SJSA1 (cell line): ENCODE data around the gene KRIT1. TPM values are rescaled to one million over a fixed set of nuclear protein-coding genes. Genes with fewer than 3 reads are reported as not detected.

Experiments used
- DNase-seq, 2 experiments: peaks; one replicate each; pipeline ENCODE4 v3.0.0-alpha.2; 2015 to 2020; ENCODE audit warnings: low spot score in 2 of 2, low read depth in 1 of 2
- H3K27ac ChIP-seq: fragments of 250-450 bp; sonication (Bioruptor Pico); 2 replicates; pipeline ENCODE4 v1.5.1; 2020; ENCODE audit warnings: mild to moderate bottlenecking, moderate library complexity
- H3K27me3 ChIP-seq: fragments of 250-450 bp; sonication (Bioruptor Pico); replicated peaks from 2 replicates; pipeline ENCODE4 v1.5.1; 2020; ENCODE audit warnings: mild to moderate bottlenecking, moderate library complexity
- H3K36me3 ChIP-seq: fragments of 250-450 bp; sonication (Bioruptor Pico); 2 replicates; pipeline ENCODE4 v1.5.1; 2020; ENCODE audit warnings: mild to moderate bottlenecking
- H3K4me1 ChIP-seq: fragments of 250-450 bp; sonication (Bioruptor Pico); replicated peaks from 2 replicates; pipeline ENCODE4 v1.6.1; 2021; ENCODE audit warnings: mild to moderate bottlenecking
- H3K4me3 ChIP-seq: fragments of 250-450 bp; sonication (Bioruptor Pico); 2 replicates; pipeline ENCODE4 v1.5.1; 2020; ENCODE audit warnings: mild to moderate bottlenecking
- H3K9me3 ChIP-seq: fragments of 250-450 bp; sonication (Bioruptor Pico); replicated peaks from 2 replicates; pipeline ENCODE4 v1.5.1; 2020; ENCODE audit warnings: mild to moderate bottlenecking
- total RNA-seq: library from RNA; depleted of rRNA; stranded (reverse); fragments of >200 nt; shearing (Covaris generic); gene quantifications from 2 replicates; pipeline ENCODE4 v1.2.3, GENCODE V29; 2014; rRNA removed

KRIT1 gene
- total RNA-seq, 1 experiment from 2014 or later = 42.0 TPM

DNA sequence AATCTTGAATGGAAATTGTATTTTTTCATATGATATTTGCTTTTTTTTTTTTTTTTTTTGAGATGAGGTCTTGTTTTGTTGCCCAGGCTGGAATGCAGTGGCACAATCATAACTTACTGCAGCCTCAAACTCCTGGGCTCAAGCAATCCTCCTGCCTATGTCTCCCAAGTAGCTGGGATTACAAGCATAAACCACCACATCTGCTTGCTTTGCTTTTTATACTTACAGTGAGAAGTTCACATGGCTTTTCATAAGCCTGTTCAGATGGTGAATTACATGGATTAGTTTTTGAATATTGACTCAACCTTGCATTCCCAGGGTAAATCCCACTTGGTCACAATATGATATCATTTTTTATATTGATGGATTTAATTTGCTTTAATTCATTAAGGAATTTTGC is 88.7 kb downstream of the KRIT1 start:
- DNase-seq = no peak
- Histone ChIP-seq H3K4me3 (no peak overlapping the region), H3K27ac (no peak overlapping the region), H3K4me1 (peaks cover 11% of the 10 kb centered on the region), H3K27me3 (no peaks in the 10 kb centered on the region), H3K9me3 (no peaks in the 10 kb centered on the region), H3K36me3 (no peaks in the 10 kb centered on the region)

- H3K4me1 ChIP-seq = peaks cover 11% of the 10 kb centered on the region
- H3K4me3 ChIP-seq = no peak overlapping the region
- no peak for DNase-seq
- no peaks in the 10 kb centered on the region for H3K27me3 ChIP-seq
- H3K9me3 ChIP-seq = no peaks in the 10 kb centered on the region
- H3K36me3 ChIP-seq = no peaks in the 10 kb centered on the region
- no peak overlapping the region for H3K27ac ChIP-seq
Measured at GRCh38 chr7:92155108-92155739, 90.5 kb downstream of the KRIT1 start.

DNA sequence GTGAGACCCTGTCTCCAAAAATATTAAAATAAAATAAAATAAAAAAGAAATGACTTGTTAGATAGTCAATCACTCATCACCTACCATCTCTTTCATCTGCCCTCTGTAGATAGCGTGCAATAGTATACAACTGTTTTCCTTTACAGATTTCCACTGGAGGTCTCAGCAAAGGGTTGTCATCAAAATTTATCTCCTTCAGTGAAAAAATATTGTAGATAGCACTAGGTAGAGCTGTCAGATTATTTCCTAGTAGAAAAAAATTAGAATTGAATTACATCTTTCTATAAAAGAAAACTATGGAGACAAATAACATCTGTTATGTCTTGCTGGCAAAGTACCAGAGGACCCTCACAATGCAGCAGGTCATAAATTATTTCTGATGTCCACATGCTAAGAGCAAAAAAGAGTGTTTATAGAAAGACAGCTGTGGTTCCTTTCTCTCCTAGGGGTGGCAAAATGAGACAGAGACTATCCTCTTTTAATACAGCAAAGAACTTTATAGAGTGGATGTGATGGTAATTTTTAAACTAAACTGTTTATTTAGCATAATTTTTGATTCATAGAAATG is 95.2 kb downstream of the KRIT1 start:
- Histone ChIP-seq H3K4me1 (no peaks in the 10 kb centered on the region), H3K9me3 (no peaks in the 10 kb centered on the region), H3K27me3 (no peaks in the 10 kb centered on the region), H3K27ac (no peak overlapping the region), H3K36me3 (no peaks in the 10 kb centered on the region), H3K4me3 (no peak overlapping the region)
- no peak for DNase-seq

GRCh38 chr7:92149736-92150239 is 95.9 kb downstream of the KRIT1 start:
- Histone ChIP-seq H3K9me3 (no peaks in the 10 kb centered on the region), H3K27ac (no peak overlapping the region), H3K4me1 (no peaks in the 10 kb centered on the region), H3K36me3 (no peaks in the 10 kb centered on the region), H3K27me3 (no peaks in the 10 kb centered on the region), H3K4me3 (no peak overlapping the region)
- no peak for DNase-seq

Other genes with a start within 250 kb of the KRIT1 start
- 85.3 and 89.0 TPM in 2 replicates for gene CYP51A1, start 111.4 kb downstream of the KRIT1 start, total RNA-seq
- gene LRRD1, start 66.8 kb downstream of the KRIT1 start, total RNA-seq = not detected in 2 replicates
- 34.7 and 45.6 TPM in 2 replicates for gene ANKIB1, start 60 bp upstream of the KRIT1 start, total RNA-seq
- 8.1 and 14.6 TPM in 2 replicates for gene GATAD1, start 201.6 kb upstream of the KRIT1 start, total RNA-seq
- gene ERVW-1, start 232.0 kb upstream of the KRIT1 start, total RNA-seq = not detected in 2 replicates